ENCODE results near the gene THAP4.

DNA sequence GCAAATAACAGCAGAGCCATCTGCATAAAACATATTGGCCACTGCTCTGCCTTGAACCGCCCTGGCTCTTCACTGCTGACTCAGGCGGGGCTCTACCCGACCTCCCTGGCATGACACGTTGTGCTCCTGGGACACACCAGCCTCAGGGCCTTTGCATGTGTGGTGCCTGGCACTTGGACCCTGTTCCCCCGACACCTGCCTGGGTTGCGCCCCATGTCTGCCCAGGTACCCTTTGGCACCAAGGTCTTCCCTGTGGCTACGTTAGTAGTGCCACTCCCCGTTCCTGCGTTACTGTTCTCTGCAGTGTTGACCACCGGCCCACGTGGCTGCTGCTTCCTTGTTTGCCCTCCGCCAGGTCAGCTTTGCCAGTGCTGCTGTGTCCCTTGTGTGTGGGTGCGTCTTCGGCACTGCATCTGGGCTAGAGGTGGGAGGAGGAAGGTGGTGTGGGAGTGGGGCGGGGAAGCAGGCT, 20.9 kb upstream of the THAP4 start:
- TF ChIP-seq ZNF296 (CRISPR knock-in tag; conservative IDR thresholded peaks at IDR 0.05) (no peak), DR1 (CRISPR knock-in tag; IDR thresholded peaks at IDR 0.05) (no peak), ZC3H4 (CRISPR knock-in tag; IDR thresholded peaks at IDR 0.05; ENCODE audit: borderline replicate concordance) (no peak), EED (CRISPR knock-in tag; IDR thresholded peaks at IDR 0.05) (no peak), CREB1 (IDR thresholded peaks at IDR 0.05) (no peak), CREB1 (CRISPR knock-in tag; IDR thresholded peaks at IDR 0.05) (no peak), ZNF776 (CRISPR knock-in tag; IDR thresholded peaks at IDR 0.05) (no peak), RFX5 (IDR thresholded peaks at IDR 0.05; ENCODE audit: low read depth, low read length) (no peak), THRA (CRISPR knock-in tag; IDR thresholded peaks at IDR 0.05; ENCODE audit: borderline replicate concordance) (no peak), TCF7L2 (IDR thresholded peaks at IDR 0.05; ENCODE audit: low read depth, low read length) (no peak), ZNF607 (CRISPR knock-in tag; IDR thresholded peaks at IDR 0.05; ENCODE audit: borderline replicate concordance) (no peak), SETDB1 (CRISPR knock-in tag; IDR thresholded peaks at IDR 0.05; ENCODE audit: borderline replicate concordance) (no peak)
- TF ChIP-seq, protein P1, sequence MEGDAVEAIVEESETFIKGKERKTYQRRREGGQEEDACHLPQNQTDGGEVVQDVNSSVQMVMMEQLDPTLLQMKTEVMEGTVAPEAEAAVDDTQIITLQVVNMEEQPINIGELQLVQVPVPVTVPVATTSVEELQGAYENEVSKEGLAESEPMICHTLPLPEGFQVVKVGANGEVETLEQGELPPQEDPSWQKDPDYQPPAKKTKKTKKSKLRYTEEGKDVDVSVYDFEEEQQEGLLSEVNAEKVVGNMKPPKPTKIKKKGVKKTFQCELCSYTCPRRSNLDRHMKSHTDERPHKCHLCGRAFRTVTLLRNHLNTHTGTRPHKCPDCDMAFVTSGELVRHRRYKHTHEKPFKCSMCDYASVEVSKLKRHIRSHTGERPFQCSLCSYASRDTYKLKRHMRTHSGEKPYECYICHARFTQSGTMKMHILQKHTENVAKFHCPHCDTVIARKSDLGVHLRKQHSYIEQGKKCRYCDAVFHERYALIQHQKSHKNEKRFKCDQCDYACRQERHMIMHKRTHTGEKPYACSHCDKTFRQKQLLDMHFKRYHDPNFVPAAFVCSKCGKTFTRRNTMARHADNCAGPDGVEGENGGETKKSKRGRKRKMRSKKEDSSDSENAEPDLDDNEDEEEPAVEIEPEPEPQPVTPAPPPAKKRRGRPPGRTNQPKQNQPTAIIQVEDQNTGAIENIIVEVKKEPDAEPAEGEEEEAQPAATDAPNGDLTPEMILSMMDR (CRISPR knock-in tag; IDR thresholded peaks at IDR 0.05) = no peak
- TF ChIP-seq, protein P2, sequence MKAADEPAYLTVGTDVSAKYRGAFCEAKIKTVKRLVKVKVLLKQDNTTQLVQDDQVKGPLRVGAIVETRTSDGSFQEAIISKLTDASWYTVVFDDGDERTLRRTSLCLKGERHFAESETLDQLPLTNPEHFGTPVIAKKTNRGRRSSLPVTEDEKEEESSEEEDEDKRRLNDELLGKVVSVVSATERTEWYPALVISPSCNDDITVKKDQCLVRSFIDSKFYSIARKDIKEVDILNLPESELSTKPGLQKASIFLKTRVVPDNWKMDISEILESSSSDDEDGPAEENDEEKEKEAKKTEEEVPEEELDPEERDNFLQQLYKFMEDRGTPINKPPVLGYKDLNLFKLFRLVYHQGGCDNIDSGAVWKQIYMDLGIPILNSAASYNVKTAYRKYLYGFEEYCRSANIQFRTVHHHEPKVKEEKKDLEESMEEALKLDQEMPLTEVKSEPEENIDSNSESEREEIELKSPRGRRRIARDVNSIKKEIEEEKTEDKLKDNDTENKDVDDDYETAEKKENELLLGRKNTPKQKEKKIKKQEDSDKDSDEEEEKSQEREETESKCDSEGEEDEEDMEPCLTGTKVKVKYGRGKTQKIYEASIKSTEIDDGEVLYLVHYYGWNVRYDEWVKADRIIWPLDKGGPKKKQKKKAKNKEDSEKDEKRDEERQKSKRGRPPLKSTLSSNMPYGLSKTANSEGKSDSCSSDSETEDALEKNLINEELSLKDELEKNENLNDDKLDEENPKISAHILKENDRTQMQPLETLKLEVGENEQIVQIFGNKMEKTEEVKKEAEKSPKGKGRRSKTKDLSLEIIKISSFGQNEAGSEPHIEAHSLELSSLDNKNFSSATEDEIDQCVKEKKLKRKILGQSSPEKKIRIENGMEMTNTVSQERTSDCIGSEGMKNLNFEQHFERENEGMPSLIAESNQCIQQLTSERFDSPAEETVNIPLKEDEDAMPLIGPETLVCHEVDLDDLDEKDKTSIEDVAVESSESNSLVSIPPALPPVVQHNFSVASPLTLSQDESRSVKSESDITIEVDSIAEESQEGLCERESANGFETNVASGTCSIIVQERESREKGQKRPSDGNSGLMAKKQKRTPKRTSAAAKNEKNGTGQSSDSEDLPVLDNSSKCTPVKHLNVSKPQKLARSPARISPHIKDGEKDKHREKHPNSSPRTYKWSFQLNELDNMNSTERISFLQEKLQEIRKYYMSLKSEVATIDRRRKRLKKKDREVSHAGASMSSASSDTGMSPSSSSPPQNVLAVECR (CRISPR knock-in tag; IDR thresholded peaks at IDR 0.05; ENCODE audit: borderline replicate concordance) = no peak
- TF ChIP-seq, protein P3, sequence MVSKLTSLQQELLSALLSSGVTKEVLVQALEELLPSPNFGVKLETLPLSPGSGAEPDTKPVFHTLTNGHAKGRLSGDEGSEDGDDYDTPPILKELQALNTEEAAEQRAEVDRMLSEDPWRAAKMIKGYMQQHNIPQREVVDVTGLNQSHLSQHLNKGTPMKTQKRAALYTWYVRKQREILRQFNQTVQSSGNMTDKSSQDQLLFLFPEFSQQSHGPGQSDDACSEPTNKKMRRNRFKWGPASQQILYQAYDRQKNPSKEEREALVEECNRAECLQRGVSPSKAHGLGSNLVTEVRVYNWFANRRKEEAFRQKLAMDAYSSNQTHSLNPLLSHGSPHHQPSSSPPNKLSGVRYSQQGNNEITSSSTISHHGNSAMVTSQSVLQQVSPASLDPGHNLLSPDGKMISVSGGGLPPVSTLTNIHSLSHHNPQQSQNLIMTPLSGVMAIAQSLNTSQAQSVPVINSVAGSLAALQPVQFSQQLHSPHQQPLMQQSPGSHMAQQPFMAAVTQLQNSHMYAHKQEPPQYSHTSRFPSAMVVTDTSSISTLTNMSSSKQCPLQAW (CRISPR knock-in tag; IDR thresholded peaks at IDR 0.05) = no peak
